HFF-Myc (cell line): ENCODE measurements around the gene HECW1.

Source experiments
- DNase-seq: peaks from one replicate; pipeline ENCODE4 v3.0.0-alpha.2; 2011; ENCODE audit warnings: low read depth; ENCODE audit errors: extremely low read depth
- H3K4me3 ChIP-seq: replicated peaks from 2 replicates; pipeline ENCODE4 v1.5.1; 2011; ENCODE audit warnings: low read depth, mild to moderate bottlenecking, control low read depth, low read length
- TF ChIP-seq, protein P1 (sequence below): IDR thresholded peaks from 2 replicates; pipeline ENCODE4 v1.5.1; 2012; ENCODE audit warnings: mild to moderate bottlenecking, low read depth, low read length, control low read depth; ENCODE audit errors: missing control alignments

HECW1 gene

DNA sequence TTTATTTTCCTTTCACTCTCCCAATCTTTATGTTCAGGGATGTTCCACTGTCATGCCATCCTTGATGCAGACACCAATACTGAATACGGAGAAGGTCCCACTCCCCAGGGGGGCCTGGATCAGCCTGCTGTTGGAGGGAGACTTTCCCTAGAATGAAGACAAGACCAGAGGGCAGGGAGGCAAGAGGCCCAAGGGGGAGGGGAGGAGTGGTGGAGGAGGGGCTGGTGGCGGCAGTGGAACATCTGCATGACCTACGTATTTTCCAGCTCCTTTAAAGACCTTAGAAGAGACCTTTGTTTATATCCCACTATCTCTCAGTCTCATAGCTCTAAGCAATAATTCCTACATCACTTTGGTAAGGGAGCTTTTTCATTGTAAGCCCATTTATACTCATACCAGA, 183.0 kb downstream of the HECW1 start:
- no peak for DNase-seq
- no peak overlapping the region for H3K4me3 ChIP-seq
- TF ChIP-seq, protein P1, sequence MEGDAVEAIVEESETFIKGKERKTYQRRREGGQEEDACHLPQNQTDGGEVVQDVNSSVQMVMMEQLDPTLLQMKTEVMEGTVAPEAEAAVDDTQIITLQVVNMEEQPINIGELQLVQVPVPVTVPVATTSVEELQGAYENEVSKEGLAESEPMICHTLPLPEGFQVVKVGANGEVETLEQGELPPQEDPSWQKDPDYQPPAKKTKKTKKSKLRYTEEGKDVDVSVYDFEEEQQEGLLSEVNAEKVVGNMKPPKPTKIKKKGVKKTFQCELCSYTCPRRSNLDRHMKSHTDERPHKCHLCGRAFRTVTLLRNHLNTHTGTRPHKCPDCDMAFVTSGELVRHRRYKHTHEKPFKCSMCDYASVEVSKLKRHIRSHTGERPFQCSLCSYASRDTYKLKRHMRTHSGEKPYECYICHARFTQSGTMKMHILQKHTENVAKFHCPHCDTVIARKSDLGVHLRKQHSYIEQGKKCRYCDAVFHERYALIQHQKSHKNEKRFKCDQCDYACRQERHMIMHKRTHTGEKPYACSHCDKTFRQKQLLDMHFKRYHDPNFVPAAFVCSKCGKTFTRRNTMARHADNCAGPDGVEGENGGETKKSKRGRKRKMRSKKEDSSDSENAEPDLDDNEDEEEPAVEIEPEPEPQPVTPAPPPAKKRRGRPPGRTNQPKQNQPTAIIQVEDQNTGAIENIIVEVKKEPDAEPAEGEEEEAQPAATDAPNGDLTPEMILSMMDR, result no peak

DNA sequence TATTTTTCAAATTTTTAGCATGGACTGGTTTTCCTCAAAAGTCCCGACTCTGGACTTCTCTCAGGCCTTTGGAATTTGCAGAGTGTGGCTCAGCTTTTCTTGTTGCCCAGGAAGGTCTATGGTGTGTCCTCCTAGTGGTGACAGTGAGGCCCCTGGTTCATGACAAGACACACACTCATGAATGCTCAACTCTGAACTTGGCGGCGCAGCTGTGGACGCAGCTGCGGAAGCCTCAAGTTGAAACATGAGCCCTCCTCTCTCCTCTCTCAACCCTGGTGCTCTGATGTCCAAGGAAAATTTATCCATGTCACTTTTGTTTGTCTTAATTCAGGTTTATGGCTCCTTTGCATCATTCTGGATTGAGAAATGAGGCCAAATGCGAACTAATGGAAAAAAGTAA, 183.9 kb downstream of the HECW1 start:
- H3K4me3 ChIP-seq, result no peak overlapping the region
- DNase-seq, result no peak
- TF ChIP-seq, protein P1, result peak; percentile 2

DNA sequence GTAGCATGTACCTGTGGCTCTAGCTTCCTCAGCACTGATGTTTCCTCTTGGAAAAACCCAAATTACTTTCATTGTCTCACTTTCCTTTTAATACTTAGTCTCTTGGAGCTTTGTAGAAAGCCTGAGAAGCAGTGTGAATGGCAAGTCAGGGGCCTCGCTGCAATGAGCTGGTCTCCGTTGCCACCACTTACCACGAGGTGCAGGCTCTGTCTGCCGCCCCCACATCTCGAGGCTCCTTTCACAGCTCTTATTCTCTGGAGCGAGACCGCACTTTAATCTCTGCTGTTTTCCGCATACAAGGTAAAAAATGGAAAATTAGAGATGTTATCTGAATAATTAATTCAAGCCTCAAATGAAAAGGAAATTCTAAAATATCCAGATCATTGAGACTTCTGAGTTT, 186.2 kb downstream of the HECW1 start:
- no peak overlapping the region for H3K4me3 ChIP-seq
- no peak for DNase-seq
- TF ChIP-seq, protein P1, result no peak

DNA sequence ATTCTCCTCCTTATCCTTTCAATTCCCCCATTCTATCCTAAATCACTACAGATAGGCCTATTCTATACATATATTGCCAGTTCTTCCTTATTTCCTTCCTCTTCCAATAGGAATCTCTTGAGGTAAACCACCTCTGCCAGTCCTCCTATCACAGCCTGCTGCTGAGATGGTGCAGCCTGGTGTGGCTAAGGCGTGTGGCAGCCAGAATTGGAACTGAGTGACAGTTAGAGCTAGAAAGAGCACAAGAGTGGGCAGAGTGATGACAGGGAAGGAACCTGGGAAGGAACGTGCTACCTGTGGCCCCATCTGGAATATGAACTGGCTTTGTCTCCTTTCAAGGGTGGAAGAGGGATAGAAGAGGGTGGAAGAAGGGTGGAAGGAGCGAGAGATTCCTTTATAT, 187.7 kb downstream of the HECW1 start:
- no peak for DNase-seq
- TF ChIP-seq, protein P1, result no peak

DNA sequence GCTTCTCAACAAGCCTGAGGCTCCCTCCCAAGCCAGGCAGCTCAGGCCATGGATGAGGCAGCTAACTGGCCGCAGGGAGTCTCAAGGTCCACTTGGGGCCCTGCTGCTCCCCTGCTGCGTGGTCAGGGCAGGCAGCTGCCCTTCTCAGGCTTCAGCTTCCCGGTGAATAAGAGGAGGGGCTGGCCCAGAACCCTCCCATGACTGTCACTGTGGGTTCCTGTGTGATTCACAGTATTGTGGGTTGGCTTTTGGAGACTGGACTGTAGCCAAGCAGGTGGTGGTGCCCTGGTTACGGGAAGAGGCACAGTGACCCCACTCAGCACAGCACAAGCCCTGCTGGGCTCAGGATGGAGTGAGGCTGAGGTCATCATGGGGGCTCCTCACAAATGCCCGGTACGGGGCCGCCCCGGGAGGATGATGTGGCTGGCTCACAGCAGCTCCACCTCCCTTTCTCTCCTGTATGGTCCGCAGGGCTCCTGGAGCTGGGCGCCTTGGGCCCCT, 189.8 kb downstream of the HECW1 start:
- H3K4me3 ChIP-seq, result no peak overlapping the region
- peak; percentile 68 for DNase-seq
- TF ChIP-seq, protein P1, result no peak

More for the DNA sequence above, 187.7 kb downstream of the HECW1 start:
- no peak overlapping the region for H3K4me3 ChIP-seq

DNA sequence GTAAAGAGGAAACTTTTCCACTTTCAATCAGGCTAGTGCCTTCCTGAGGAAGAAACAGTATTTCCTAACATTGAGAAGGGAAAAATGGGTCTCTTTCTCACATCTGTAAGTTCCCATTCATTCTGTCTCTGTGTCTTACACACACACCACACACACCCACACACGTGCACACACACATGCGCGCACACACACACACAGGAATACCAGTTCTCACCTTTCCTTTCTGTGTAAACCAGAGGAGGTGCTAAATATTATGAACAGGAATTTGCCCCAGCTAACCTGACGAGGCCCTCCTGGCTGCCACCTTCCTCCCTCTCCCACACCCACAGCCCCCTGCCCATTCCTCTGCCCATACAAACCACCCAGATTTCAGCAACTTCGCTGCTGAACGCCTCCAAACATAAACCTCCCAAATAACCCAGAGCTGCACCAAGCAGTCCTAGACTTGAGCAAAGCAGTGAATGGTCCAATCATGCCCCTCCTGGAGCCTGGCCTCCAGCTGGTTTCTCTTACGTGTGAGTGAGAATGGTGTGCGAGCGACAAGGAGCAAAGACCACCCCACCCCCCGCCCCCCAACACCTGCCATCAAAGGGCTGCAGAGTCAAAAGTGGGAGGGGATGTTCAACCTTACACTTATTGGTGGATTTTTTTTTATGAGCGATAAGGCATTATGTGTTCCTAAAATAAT, 190.5 kb downstream of the HECW1 start:
- H3K4me3 ChIP-seq, result no peak overlapping the region
- TF ChIP-seq, protein P1, result no peak
- no peak for DNase-seq
